GM12873 (cell line): Measurements from ENCODE around the gene FGD5.

Experiments
- CTCF ChIP-seq: IDR thresholded peaks from 2 replicates; pipeline ENCODE4 v1.5.1; 2012; ENCODE audit warnings: low read depth, mild to moderate bottlenecking, moderate library complexity, low read length, control low read depth; ENCODE audit not compliant: insufficient read depth; ENCODE audit errors: missing control alignments

Gene FGD5

GRCh38 chr3:14886101-14886500 lies 67.3 kb downstream of the FGD5 start:
- TF ChIP-seq CTCF = no peak

- TF ChIP-seq CTCF = no peak
These were observed 70.4 kb downstream of the FGD5 start for GRCh38 chr3:14889205-14889604.

GRCh38 chr3:14889943-14890342 lies 71.2 kb downstream of the FGD5 start:
- no peak for TF ChIP-seq CTCF

GRCh38 chr3:14890476-14890875 lies 71.7 kb downstream of the FGD5 start:
- TF ChIP-seq CTCF = no peak

- TF ChIP-seq CTCF = no peak
These were observed 72.7 kb downstream of the FGD5 start for GRCh38 chr3:14891135-14892132.

GRCh38 chr3:14892226-14892625 lies 73.5 kb downstream of the FGD5 start:
- no peak for TF ChIP-seq CTCF

- no peak for TF ChIP-seq CTCF
These were observed 75.3 kb downstream of the FGD5 start for GRCh38 chr3:14894085-14894484.
